ENCODE results near the gene PLEKHH2.

PLEKHH2 gene

DNA sequence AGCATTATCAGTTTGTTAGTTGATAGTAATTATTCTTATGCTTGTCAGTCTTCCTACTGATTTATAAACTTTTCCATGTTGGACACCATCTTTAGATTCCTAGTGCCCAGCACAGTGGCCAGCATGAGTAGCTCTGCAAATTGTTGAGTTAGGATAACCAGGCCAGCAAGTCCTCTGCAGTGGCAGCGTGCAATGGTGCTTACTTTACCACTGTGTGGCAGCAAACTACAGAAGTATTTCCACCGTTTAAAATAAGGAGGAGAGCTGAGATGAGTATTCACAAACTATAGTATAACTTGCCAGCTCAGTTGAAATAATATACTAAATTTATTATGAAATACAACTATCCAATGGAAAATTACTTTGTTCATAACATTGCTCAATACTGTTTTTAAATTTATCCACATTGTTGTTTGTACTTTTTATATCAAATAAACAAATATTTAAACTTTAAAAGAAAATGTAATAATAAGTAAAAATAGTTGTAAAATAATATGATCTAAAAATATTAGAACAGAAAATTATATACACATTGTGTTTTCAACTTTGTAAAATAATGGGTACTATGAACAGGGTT is 31.9 kb upstream of the PLEKHH2 start:
- H3K27ac ChIP-seq, result no peak overlapping the region
- TF ChIP-seq, protein P1, sequence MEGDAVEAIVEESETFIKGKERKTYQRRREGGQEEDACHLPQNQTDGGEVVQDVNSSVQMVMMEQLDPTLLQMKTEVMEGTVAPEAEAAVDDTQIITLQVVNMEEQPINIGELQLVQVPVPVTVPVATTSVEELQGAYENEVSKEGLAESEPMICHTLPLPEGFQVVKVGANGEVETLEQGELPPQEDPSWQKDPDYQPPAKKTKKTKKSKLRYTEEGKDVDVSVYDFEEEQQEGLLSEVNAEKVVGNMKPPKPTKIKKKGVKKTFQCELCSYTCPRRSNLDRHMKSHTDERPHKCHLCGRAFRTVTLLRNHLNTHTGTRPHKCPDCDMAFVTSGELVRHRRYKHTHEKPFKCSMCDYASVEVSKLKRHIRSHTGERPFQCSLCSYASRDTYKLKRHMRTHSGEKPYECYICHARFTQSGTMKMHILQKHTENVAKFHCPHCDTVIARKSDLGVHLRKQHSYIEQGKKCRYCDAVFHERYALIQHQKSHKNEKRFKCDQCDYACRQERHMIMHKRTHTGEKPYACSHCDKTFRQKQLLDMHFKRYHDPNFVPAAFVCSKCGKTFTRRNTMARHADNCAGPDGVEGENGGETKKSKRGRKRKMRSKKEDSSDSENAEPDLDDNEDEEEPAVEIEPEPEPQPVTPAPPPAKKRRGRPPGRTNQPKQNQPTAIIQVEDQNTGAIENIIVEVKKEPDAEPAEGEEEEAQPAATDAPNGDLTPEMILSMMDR (conservative IDR thresholded peaks at IDR 0.05), result peak; percentile 60
- TF ChIP-seq ZFX (IDR thresholded peaks at IDR 0.05), result no peak

DNA sequence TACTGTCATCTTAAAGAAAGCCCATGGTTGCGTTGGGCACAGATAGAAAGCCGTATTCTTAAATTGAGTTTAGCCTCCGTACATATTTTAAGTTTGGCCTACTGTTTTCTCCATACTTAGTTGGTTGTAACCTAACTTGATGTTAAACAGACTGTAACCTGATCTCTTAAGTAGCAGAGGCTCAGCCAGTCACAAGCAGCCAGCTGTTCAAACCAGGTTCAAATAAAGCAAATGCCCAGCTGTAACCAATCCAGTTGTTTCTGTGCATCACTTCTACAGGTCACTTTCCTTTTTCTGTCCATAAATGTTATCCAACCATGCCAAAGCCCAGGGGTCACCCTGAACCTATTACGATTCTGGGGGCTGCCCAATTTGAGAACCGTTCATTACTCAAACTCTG is 31.2 kb upstream of the PLEKHH2 start:
- H3K27ac ChIP-seq, result no peak overlapping the region
- TF ChIP-seq ZFX (IDR thresholded peaks at IDR 0.05), result no peak
- TF ChIP-seq, protein P1 (conservative IDR thresholded peaks at IDR 0.05), result no peak

DNA sequence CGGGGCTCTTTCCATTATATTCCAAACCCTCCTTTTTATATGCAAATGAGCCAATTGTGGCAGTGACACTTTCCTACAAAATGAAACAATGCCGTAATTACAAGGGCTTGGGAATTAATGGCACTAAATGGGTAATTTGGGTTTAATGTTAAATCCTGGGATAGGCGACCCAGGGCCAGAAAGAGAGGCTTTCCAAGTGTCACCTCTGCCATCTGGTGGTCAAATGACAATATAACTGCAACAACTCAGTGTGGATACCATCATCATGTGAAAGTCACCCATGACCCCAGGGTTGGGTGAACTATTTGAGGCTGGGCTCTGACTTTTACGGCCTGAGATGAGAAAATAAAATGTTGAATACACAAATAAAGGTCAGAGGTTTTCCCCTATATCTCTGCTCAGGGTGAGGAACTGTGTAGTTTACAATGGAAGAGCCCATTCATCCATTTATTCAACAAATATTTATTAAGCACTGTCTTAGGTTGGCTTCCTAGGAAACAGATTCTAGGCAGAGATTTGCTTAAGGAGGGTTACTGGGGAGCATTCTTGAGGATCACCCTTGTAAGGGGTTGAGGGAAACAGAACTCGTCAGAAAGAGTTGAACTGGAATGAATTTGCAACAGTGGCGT is 27.7 kb upstream of the PLEKHH2 start:
- TF ChIP-seq, protein P1 (conservative IDR thresholded peaks at IDR 0.05), result peak; percentile 73
- TF ChIP-seq ZFX (IDR thresholded peaks at IDR 0.05), result no peak
- no peak overlapping the region for H3K27ac ChIP-seq

DNA sequence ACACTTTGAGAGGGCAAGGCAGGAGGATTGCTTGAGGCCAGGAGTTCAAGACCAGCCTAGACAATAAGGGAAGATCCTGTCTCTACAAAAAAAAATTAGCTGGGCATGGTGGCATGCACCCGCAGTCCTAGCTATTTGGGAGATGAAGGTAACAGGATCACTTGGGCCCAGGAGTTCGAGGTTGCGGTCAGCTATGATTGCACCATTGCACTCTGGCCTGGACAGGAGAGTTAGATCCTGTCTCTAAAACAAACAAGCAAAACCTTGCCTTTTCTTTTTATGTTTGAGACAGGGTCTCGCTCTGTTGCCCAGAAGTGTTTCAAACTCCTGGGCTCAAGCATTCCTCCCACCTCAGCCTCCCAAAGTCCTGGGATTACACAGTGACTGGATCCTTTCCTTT is 26.7 kb upstream of the PLEKHH2 start:
- no peak overlapping the region for H3K27ac ChIP-seq

DNA sequence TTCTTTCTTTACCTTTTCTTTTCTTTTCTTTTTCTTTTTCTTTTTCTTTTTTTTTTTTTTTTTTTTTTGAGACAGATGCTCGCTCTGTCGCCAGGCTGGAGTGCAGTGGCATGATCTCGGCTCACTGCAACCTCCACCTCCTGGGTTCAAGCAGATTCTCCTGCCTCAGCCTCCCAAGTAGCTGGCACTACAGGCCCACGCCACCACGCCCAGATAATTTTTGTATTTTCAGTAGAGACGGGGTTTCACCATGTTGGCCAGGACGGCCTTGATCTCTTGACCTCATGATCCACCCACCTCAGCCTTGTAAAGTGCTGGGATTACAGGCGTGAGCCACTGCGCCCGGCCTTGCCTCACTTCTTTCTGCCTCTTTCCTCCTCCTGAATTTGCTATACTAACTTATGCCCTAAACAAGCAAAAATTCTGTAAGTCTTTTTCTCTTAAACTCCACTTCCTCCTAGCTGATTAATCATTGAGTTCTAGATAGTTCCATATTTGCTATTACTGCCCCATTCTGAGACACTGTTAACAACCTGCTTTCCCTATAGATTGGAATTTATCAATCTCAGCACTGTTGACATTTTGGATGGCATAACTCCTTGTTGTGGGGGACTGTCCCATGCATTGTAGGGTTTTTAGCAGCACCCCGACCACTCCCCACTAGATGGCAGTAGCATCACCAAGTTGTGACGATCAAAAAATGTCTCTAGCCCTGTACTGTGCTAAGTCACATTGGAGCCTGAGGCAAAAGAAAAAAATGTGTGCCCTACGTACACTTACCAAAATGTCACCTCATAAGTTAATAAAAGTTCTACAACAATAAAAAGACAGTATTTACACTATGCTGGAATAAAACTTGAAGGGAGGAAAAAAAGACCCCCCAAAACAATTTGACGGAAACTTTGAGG is 24.8 kb upstream of the PLEKHH2 start:
- no peak overlapping the region for H3K27ac ChIP-seq
- no peak for TF ChIP-seq ZFX (IDR thresholded peaks at IDR 0.05)
- TF ChIP-seq, protein P1 (conservative IDR thresholded peaks at IDR 0.05), result peak; percentile 80

More for the DNA sequence above, 26.7 kb upstream of the PLEKHH2 start:
- TF ChIP-seq ZFX (IDR thresholded peaks at IDR 0.05), result no peak
- TF ChIP-seq, protein P1 (conservative IDR thresholded peaks at IDR 0.05), result no peak

DNA sequence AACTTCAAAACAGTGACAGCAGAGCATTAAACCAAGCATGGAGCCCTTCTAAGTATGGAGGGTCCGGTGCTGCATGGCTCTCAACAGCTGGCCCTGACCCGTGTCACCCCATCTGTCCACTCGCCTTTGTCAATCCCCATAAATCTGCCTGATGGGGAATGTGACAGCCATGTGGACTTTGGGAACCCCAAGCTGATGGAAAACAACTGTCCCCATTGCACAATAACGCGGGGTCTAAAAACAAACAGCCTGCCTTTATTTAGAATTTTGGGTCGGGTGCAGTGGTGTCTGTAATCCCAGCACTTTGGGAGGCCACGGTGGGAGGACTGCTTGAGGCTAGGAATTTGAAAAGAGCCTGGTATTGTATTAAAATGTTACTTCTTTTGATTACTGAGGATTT is 24.1 kb upstream of the PLEKHH2 start:
- H3K27ac ChIP-seq, result no peak overlapping the region

More for the DNA sequence above, 24.1 kb upstream of the PLEKHH2 start:
- TF ChIP-seq, protein P1 (conservative IDR thresholded peaks at IDR 0.05), result no peak

Measured in C4-2B (cell line).